A673 (cell line): ENCODE results near the gene TSPAN15.

Experiments used
- EZH2 ChIP-seq: fragments of 200-600 bp; sonication (generic); IDR thresholded peaks from 2 replicates; pipeline ENCODE4 v1.6.1; 2017; ENCODE audit warnings: borderline replicate concordance, low read depth, mild to moderate bottlenecking, mixed read lengths, antibody characterized with exemption, low read length; ENCODE audit not compliant: poor library complexity, severe bottlenecking
- TF ChIP-seq, protein P1 (sequence below): fragments of 300-800, 200-600 bp; sonication (generic); conservative IDR thresholded peaks from 2 replicates; pipeline ENCODE4 v1.5.1; 2017; ENCODE audit warnings: low read depth, mild to moderate bottlenecking, antibody characterized with exemption, low read length, moderate library complexity, mixed read lengths

GRCh38 chr10:69517271-69517848 lies 66.1 kb downstream of the TSPAN15 start:
- TF ChIP-seq, protein P1, sequence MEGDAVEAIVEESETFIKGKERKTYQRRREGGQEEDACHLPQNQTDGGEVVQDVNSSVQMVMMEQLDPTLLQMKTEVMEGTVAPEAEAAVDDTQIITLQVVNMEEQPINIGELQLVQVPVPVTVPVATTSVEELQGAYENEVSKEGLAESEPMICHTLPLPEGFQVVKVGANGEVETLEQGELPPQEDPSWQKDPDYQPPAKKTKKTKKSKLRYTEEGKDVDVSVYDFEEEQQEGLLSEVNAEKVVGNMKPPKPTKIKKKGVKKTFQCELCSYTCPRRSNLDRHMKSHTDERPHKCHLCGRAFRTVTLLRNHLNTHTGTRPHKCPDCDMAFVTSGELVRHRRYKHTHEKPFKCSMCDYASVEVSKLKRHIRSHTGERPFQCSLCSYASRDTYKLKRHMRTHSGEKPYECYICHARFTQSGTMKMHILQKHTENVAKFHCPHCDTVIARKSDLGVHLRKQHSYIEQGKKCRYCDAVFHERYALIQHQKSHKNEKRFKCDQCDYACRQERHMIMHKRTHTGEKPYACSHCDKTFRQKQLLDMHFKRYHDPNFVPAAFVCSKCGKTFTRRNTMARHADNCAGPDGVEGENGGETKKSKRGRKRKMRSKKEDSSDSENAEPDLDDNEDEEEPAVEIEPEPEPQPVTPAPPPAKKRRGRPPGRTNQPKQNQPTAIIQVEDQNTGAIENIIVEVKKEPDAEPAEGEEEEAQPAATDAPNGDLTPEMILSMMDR = no peak
- TF ChIP-seq EZH2 = no peak
